AG08395 (cell line): ENCODE data around the gene PPIAL4G.
A peak's percentile ranks its signal among the peaks of the same experiment; 100 is the strongest.
"Not testable (repeated sequence)": the region's sequence is repeated elsewhere in the genome, so short reads cannot be mapped to it uniquely, and the experiment has no call there.

Experiments used
- DNase-seq: peaks from one replicate; pipeline ENCODE4 v3.0.0; 2012; ENCODE audit warnings: mixed read lengths, low spot score

Gene PPIAL4G

GRCh38 chr1:148483029-148483428 lies at the start of gene PPIAL4G:
Gene PPIAL4G (minus strand): TSS chr1:148483302. CDS start chr1:148483252, 50 bp downstream.
- not testable (repeated sequence) for DNase-seq

- DNase-seq = not testable (repeated sequence)
Observed at GRCh38 chr1:148532158-148532557, 49.1 kb upstream of the PPIAL4G start.

DNA sequence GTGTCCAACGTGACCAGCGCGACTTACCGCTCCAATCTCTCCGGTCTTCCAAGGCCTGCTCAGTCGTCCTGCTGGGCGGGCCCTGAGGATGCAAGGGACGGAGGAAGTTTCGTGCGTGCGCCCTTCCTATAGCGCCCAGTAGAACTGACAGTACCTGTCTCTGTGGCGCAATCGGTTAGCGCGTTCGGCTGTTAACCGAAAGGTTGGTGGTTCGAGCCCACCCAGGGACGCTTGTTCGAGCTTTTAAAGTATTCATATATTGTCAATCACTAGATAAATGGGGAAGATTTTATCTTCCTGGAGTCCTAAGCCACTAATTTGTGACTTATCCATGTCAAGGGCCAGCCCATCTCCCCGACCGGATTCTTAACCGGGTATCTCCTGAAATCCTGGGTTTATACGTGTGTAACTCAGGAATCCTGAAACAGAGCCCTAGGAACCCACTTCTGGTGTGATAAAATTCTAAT lies 46.0 kb upstream of the PPIAL4G start:
- not testable (repeated sequence) for DNase-seq

DNA sequence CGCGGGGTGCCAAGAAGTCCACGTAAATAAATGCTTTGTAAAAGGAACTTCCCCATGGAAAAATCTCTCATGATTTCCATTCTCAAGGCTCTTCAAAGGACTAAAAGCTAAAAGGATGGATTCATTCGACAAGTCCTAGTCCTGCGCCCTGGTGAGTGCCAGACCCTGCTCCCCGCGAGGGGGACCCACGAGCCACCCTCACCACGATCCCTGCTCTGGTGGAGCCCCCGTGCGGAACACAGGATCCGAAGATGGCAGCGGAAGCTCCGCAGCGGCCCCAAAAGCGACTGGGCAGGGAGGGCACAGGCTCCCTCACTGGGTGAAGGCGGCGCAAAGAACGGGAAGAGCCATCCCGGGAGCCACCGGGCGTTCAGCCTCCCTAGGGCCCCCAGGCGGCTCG lies 45.5 kb upstream of the PPIAL4G start:
- not testable (repeated sequence) for DNase-seq

- not testable (repeated sequence) for DNase-seq
Observed at GRCh38 chr1:148526587-148526986, 43.5 kb upstream of the PPIAL4G start.

- DNase-seq = not testable (repeated sequence)
Observed at GRCh38 chr1:148523205-148524144, 40.4 kb upstream of the PPIAL4G start.

DNA sequence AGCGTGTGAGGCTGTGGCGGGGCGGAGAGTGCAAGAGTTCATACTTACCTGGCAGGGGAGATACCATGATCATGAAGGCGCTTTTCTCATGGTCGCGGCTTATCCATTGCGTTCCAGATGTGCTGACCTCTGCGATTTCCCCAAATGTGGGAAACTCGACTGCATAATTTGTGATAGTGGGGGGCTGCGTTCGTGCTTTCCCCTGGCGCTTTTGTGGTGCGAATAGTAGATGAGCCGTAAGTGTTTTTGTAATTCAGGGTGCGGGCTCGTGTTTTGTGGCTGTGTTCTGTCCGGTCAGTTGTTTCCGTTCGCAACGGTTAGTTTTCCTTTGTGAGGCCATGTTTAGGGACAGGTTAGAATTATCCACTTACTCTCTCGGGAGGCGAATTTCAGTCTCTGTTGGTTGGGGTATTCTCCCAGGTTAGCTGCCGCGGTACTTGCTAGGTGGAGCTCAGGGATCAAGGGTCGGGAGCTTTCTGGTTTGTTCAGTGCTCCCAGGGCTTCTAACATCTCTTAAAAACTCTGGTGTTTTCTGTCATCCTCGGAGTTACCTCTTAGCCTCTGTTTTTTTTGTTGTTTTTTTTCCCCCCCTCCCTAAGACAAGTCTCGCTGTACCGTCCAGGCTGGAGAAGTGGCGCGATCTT lies 39.6 kb upstream of the PPIAL4G start:
- peak; percentile 65 for DNase-seq

- DNase-seq = not testable (repeated sequence)
Observed at GRCh38 chr1:148522072-148522471, 39.0 kb upstream of the PPIAL4G start.

GRCh38 chr1:148514310-148514709 lies 31.2 kb upstream of the PPIAL4G start:
- DNase-seq = not testable (repeated sequence)

DNA sequence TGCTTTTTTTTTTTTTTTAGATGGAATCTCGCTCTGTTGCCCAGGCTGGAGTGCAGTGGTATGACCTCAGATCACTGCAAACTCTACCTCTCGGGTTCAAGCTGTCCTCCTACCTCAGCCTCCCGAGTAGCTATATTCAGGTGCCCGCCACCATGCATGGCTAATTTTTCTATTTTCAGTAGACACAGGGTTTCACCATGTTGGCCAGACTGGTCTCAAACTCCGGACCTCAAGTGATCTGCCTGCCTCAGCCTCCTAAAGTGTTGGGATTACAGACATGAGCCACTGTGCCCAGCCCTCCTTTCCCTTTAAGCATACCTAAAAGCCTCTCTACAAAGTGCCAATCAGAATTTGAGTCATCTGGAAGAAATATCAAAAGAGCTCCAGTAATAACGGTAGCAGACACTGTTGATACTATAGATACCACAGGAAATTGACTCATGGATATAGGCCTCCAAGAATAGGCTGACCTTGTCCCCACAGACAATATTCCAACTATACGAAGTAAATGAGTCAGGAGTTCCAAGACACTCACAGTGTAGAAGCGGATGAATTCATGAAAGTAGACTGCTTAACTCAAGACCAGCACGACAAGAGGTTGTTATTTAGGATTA lies 29.6 kb upstream of the PPIAL4G start:
- not testable (repeated sequence) for DNase-seq

GRCh38 chr1:148493933-148494332 lies 10.8 kb upstream of the PPIAL4G start:
- DNase-seq = not testable (repeated sequence)

DNA sequence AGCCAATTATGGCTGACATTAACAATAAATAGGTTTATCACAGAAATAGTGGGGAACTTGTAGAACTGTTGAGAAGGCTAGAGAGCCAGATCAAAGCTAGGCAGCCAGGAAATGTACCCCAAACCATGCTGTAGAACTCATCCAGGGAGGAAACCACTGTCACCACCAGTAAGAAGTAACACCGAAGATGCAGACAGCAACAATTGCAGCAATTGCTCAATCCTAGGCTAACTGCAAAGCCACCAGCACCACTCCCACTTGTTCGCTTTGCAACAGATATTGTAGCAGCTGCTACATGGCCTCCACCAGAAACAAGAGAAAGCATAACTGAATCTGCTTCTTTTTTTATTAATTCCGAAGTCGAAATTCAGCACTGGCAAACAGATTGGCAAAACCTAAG lies 2.0 kb downstream of the PPIAL4G start:
- not testable (repeated sequence) for DNase-seq

GRCh38 chr1:148459694-148460093 lies 23.4 kb downstream of the PPIAL4G start:
- not testable (repeated sequence) for DNase-seq

- DNase-seq = not testable (repeated sequence)
Observed at GRCh38 chr1:148458901-148459581, 24.1 kb downstream of the PPIAL4G start.

DNA sequence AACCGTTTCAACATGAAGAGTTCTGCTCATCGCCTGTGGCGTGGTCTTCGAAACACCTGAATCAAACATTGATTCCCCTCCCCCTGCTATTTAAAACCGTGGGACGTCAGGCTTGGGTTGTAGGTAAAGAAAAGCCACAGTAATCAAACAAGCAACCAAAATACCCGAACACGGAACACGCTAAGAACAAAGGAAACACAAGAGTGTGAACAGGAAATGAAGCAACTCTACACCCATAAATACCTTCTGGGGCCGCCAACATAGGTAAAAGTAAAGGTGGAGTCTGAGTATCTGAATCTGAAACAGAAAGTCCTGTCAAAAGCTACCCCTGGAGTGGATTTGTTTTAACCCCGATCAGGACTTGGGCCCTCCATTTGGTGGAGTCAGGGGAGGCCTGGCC lies 24.7 kb downstream of the PPIAL4G start:
- DNase-seq = not testable (repeated sequence)

DNA sequence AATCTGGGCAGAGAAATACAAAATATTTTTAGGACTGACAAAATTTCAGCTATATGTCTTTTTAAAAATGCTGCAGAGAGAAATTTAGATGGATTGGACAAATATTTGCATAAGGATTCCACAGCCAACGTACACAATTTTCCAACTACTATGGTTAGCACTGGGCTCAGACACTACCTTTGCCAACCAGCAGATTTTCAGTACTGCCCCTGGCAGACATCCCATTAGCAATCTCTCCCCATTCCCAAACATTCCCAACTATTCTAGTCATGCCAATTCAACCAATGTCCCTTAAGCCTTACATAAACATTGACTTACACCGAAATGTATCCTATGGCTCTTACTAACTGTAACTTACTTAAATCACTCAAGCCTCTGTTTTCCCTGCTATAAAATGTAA lies 30.3 kb downstream of the PPIAL4G start:
- not testable (repeated sequence) for DNase-seq

GRCh38 chr1:148439654-148440325 lies 43.3 kb downstream of the PPIAL4G start:
- not testable (repeated sequence) for DNase-seq

DNA sequence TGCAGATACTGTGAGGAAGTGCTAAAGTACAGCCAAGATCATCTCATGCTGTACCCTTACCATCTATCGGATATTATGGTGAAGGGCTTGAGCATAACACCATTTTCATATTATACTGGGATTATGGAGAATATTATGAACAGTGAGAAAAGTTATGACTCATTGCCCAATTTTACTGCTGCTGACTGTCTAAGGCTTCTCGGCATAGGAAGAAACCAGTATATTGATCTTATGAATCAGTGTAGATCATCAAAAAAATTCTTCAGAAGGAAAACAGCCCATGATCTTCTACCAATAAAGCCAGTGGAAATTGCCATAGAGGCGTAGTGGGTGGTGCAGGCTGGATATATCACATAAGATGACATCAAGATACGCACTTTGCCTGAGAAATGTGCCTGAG lies 47.7 kb downstream of the PPIAL4G start:
- no peak for DNase-seq

GRCh38 chr1:148434832-148435231 lies 48.3 kb downstream of the PPIAL4G start:
- no peak for DNase-seq

DNA sequence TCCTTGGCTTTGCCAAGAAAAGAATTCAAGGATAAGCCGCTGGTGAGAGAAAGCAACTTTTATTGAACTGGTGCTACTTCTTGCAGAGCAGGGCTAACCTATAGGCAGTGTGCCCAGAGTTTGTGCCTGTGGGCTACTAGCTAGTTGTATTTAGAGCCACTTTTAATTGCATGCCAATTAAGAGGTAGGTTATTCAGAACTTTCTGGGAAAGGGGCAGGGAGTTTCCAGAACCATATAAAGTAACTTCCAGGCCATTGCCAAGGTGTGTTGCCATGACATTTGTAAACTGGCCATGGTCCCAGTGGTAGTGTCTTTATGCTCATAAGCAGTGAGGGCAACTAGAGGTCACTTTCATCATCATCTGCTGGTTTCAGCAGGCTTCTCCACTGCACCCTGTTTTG lies 50.2 kb downstream of the PPIAL4G start:
- not testable (repeated sequence) for DNase-seq
